Vagina (tissue), 2 donors: ENCODE data around the gene SYNRG. TPM values are rescaled to one million over a fixed set of nuclear protein-coding genes. Genes with fewer than 3 reads are reported as not detected.

Source experiments
- DNase-seq, 2 donors: peaks; one replicate each; pipeline ENCODE4 v3.0.0-alpha.2; 2017; ENCODE audit errors: extremely low spot score in 2 of 2
- H3K27ac ChIP-seq: fragments of 200-600 bp; sonication (generic); one replicate; pipeline ENCODE4 v1.5.1; 2019
- H3K27me3 ChIP-seq: fragments of 200-600 bp; sonication (generic); one replicate; pipeline ENCODE4 v1.5.1; 2019
- H3K36me3 ChIP-seq, 2 donors: fragments of 200-600 bp; sonication (generic); one replicate each; pipeline ENCODE4 v1.5.1; 2017 to 2019
- H3K4me1 ChIP-seq: fragments of 200-600 bp; sonication (generic); one replicate; pipeline ENCODE4 v1.5.1; 2019
- H3K4me3 ChIP-seq, 2 donors: fragments of 200-600 bp; sonication (generic); 1 replicate in 1 of 2; 2 replicates in 1 of 2; pipeline ENCODE4 v1.5.1; 2016 to 2019
- H3K9me3 ChIP-seq: fragments of 200-600 bp; sonication (generic); one replicate; pipeline ENCODE4 v1.5.1; 2019
- POLR2A ChIP-seq, 2 donors: fragments of 450-650 bp; IDR thresholded peaks; one replicate each; pipeline ENCODE4 v1.6.1; 2017; ENCODE audit warnings: antibody characterized with exemption in 2 of 2, mild to moderate bottlenecking in 2 of 2, moderate library complexity in 2 of 2
- POLR2AphosphoS5 ChIP-seq, 2 donors: sonication (generic); formaldehyde crosslinking; IDR thresholded peaks; one replicate each; pipeline ENCODE4 v1.9.0; 2017; ENCODE audit warnings: antibody characterized with exemption in 2 of 2, mild to moderate bottlenecking in 2 of 2, low read depth in 1 of 2; ENCODE audit not compliant: insufficient read depth in 1 of 2
- intact Hi-C: fragments of 100-400 bp; cut with DNase I; formaldehyde crosslinking; loops from one replicate; pipeline ENCODE4 v1.15.1; 2023
- total RNA-seq: library from RNA; depleted of rRNA; stranded (reverse); fragments of >200 nt; gene quantifications from one replicate; pipeline ENCODE4 v1.2.3, GENCODE V29; 2016
- TF ChIP-seq, protein P1 (sequence below), 3 experiments: fragments of 450-650 bp in 2 of 3; fragments of 200-600 bp in 1 of 3; sonication (generic) in 1 of 3; IDR thresholded peaks; one replicate each; pipeline ENCODE4 v1.5.1; 2017 to 2019; ENCODE audit warnings: antibody characterized with exemption in 3 of 3, mild to moderate bottlenecking in 2 of 3, moderate library complexity in 2 of 3

Gene SYNRG
- total RNA-seq, 1 donor from 2014 or later = 42.2 TPM

DNA sequence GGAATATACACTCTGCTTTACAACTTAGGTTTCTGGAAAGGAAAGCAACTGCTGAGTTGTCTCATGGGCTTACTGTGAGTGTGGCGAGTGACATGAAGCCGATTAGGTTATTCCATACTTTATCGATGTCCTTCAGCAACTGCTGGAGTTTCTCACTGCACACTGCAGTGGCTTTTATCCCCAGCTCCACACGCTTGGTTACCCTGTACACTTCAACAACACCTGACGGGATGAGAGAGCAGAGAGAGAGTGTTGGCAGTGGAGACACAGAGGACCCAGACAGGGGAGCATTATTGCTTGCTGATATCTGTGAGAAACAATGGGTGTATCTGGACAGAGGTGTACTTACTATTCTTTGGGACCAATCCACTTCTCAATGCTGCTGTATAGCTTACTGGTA, 73.3 kb downstream of the SYNRG start:
- Histone ChIP-seq H3K4me1 (no peaks in the 10 kb centered on the region), H3K4me3 (no peak overlapping the region), H3K27ac (no peak overlapping the region), H3K27me3 (no peaks in the 10 kb centered on the region), H3K9me3 (no peaks in the 10 kb centered on the region), H3K36me3 (peaks cover 3 to 65% of the 10 kb centered on the region in 2 donors)
- intact Hi-C loops = no loop called here
- TF ChIP-seq, protein P1, sequence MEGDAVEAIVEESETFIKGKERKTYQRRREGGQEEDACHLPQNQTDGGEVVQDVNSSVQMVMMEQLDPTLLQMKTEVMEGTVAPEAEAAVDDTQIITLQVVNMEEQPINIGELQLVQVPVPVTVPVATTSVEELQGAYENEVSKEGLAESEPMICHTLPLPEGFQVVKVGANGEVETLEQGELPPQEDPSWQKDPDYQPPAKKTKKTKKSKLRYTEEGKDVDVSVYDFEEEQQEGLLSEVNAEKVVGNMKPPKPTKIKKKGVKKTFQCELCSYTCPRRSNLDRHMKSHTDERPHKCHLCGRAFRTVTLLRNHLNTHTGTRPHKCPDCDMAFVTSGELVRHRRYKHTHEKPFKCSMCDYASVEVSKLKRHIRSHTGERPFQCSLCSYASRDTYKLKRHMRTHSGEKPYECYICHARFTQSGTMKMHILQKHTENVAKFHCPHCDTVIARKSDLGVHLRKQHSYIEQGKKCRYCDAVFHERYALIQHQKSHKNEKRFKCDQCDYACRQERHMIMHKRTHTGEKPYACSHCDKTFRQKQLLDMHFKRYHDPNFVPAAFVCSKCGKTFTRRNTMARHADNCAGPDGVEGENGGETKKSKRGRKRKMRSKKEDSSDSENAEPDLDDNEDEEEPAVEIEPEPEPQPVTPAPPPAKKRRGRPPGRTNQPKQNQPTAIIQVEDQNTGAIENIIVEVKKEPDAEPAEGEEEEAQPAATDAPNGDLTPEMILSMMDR (IDR thresholded peaks at IDR 0.05) = no peak
- no peak for TF ChIP-seq POLR2A (IDR thresholded peaks at IDR 0.05)
- TF ChIP-seq POLR2AphosphoS5 (IDR thresholded peaks at IDR 0.05; ENCODE audit: insufficient read depth in 1 of 2, low read depth in 1 of 2) = no peak
- DNase-seq = no peak

DNA sequence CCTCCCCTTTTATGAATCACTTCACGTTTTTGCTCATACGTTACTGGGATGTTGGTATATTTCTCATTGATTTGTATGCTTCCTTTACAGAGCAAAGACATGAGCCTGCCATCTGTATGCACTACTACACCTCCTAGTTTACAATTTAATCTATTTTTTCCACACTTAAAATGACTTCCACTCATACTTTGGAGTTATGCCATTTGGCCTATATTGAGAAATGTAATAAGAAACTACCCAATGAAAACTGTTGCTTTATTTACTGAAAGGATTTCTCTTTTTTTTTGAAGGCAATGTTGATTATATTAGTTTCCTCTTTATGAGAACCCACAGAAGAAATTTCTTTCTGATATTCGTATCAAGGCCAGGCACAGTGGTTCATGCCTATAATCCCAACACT, 76.5 kb downstream of the SYNRG start:
- TF ChIP-seq POLR2AphosphoS5 (IDR thresholded peaks at IDR 0.05; ENCODE audit: insufficient read depth in 1 of 2, low read depth in 1 of 2) (no peak), POLR2A (IDR thresholded peaks at IDR 0.05) (no peak)
- TF ChIP-seq, protein P1 (IDR thresholded peaks at IDR 0.05) = no peak
- H3K27me3 ChIP-seq = no peaks in the 10 kb centered on the region
- peaks cover 5 to 68% of the 10 kb centered on the region in 2 donors for H3K36me3 ChIP-seq
- no peaks in the 10 kb centered on the region for H3K9me3 ChIP-seq
- H3K4me1 ChIP-seq = no peaks in the 10 kb centered on the region
- no peak for DNase-seq
- H3K4me3 ChIP-seq = no peak overlapping the region
- H3K27ac ChIP-seq = no peak overlapping the region
- intact Hi-C loops = no loop called here

DNA sequence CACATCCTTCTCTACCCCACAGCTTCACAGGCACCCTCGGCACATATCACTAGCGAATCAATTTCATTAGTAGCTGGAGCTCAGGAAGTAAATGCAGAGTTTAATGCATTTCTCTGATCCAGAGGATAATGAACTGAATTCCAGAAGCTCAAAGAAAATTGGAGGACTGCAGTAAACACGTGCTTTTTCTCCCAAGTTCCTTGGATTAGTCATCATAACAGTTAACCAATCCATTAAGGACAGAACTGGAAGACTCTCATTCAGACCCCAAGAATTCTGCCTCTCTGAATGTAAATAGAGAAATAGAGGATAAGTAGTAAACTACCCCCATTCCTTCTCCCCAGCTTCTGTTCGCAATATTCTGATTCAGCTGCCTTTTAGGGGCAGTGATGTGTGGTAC, 78.8 kb downstream of the SYNRG start:
- Histone ChIP-seq H3K9me3 (no peaks in the 10 kb centered on the region), H3K36me3 (peaks cover 5 to 48% of the 10 kb centered on the region in 2 donors), H3K27ac (no peak overlapping the region), H3K4me1 (no peaks in the 10 kb centered on the region), H3K4me3 (no peak overlapping the region), H3K27me3 (no peaks in the 10 kb centered on the region)
- DNase-seq = no peak
- intact Hi-C loops = no loop called here
- no peak for TF ChIP-seq POLR2AphosphoS5 (IDR thresholded peaks at IDR 0.05; ENCODE audit: insufficient read depth in 1 of 2, low read depth in 1 of 2)
- TF ChIP-seq, protein P1 (IDR thresholded peaks at IDR 0.05) = no peak
- TF ChIP-seq POLR2A (IDR thresholded peaks at IDR 0.05) = no peak

DNA sequence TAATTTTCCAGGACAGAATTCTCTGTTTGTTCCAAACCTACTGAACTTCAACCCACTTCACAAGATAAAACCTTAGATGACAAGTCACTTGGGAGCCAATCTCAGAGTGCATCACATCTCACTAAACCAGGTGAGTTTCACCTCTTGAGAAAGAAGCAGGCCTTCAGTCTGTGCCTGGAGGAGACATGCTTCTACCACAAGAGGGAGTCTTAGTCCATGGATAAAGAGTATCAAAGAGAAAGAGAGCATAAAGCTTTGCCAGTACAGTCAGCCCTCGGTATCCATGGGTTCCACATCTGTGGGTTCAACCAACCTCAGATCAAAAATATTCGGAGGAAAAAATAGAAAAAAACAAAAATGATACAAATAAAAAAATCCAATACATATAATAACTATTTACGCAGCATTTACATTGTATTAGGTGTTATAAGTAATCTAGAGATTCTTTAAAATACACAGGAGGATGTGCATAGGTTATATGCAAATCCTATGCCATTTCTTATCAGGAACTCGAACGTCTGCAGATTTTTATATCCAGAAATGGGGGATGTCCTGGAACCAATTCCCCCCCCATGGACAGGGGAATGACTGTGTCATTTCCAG, 81.9 kb downstream of the SYNRG start:
- Histone ChIP-seq H3K27me3 (no peaks in the 10 kb centered on the region), H3K4me1 (no peaks in the 10 kb centered on the region), H3K36me3 (peaks cover 5 to 51% of the 10 kb centered on the region in 2 donors), H3K27ac (no peak overlapping the region), H3K9me3 (no peaks in the 10 kb centered on the region), H3K4me3 (no peak overlapping the region)
- intact Hi-C loops = no loop called here
- DNase-seq = no peak
- TF ChIP-seq POLR2A (IDR thresholded peaks at IDR 0.05) (no peak), POLR2AphosphoS5 (IDR thresholded peaks at IDR 0.05; ENCODE audit: insufficient read depth in 1 of 2, low read depth in 1 of 2) (no peak)
- TF ChIP-seq, protein P1 (IDR thresholded peaks at IDR 0.05) = peak; percentile 20 to 24 (median 21)

DNA sequence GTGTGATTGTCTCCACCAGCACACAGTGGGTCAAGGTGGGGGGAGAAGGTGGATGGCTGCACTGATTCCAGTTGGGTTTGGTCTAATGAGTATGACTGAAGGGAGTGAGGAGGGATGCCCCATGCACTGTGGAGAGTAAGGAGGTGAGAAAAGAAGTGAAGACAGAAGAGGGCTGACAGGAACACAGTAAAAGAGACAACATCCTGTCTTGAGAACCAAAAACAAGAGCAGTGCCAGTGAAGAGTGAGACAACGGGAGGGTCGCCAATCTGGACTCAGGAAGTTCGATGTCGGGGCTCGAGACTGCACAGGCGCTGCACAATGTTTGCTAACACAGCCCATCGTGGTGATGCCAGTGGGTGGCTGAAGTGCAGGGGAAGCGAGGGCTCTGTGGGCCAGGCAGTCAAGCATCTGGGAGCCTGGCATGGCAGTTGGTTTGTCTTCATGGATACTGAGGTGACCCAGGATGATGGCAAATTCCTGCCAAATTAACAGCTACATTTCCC, 85.5 kb downstream of the SYNRG start:
- no peak for DNase-seq
- intact Hi-C loops = no loop called here
- no peaks in the 10 kb centered on the region for H3K9me3 ChIP-seq
- peaks cover 0 to 33% of the 10 kb centered on the region in 2 donors for H3K36me3 ChIP-seq
- no peak overlapping the region for H3K27ac ChIP-seq
- no peaks in the 10 kb centered on the region for H3K4me1 ChIP-seq
- no peak overlapping the region for H3K4me3 ChIP-seq
- no peak for TF ChIP-seq POLR2A (IDR thresholded peaks at IDR 0.05)
- TF ChIP-seq POLR2AphosphoS5 (IDR thresholded peaks at IDR 0.05; ENCODE audit: insufficient read depth in 1 of 2, low read depth in 1 of 2) = no peak
- TF ChIP-seq, protein P1 (IDR thresholded peaks at IDR 0.05) = no peak
- H3K27me3 ChIP-seq = no peaks in the 10 kb centered on the region
